22Rv1 (cell line): ENCODE measurements around the gene TBR1.

Experiments
- CTCF ChIP-seq: fragments of 450-650 bp; IDR thresholded peaks from 2 replicates; pipeline ENCODE4 v1.5.1; 2017; ENCODE audit warnings: mild to moderate bottlenecking
- ZFX ChIP-seq: fragments of 450-650 bp; IDR thresholded peaks from 2 replicates; pipeline ENCODE4 v1.6.1; 2017; ENCODE audit warnings: antibody characterized with exemption, borderline replicate concordance

- no peak for TF ChIP-seq CTCF
- TF ChIP-seq ZFX: no peak
These were observed 18.0 kb downstream of the TBR1 start for GRCh38 chr2:161434118-161434517.
